GM23248 (cell line): ENCODE results near the gene AKR1B15.

Source experiments
- EZH2 ChIP-seq: fragments of 200-600 bp; sonication (generic); IDR thresholded peaks from 2 replicates; pipeline ENCODE4 v1.6.1; 2018; ENCODE audit warnings: antibody characterized with exemption, mild to moderate bottlenecking; ENCODE audit not compliant: insufficient read depth, poor library complexity, severe bottlenecking
- EZH2phosphoT487 ChIP-seq: fragments of 200-600 bp; sonication (generic); IDR thresholded peaks from 2 replicates; pipeline ENCODE4 v1.6.1; 2018; ENCODE audit warnings: antibody characterized with exemption, moderate library complexity, mild to moderate bottlenecking, low read depth; ENCODE audit not compliant: insufficient read depth

DNA sequence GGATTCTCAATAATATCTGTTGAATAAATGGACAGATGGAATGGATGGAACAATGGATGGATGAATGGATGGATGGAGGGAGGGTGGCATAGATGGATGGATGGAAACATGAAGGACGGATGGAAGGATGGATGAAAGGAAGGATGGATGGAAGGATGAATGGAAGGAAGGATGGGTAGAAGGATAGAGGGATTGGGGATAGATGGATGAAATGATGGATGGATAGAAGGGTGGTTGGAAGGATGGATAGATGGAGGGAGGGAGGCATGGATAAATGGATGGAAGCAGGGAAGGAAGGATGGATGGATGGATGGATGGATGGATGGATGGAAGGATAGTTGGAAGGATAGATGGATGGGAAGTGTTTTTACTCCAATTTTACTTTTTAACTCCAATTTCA lies 35.4 kb downstream of the AKR1B15 start:
- no peak for TF ChIP-seq EZH2
- no peak for TF ChIP-seq EZH2phosphoT487
